Measurements from ENCODE around the gene RPL19.

The RPL19 gene

GRCh38 chr17:39173080-39173479 lies 27.0 kb upstream of the RPL19 start:
- no peak for DNase-seq (ENCODE audit: low read depth, low spot score)

DNA sequence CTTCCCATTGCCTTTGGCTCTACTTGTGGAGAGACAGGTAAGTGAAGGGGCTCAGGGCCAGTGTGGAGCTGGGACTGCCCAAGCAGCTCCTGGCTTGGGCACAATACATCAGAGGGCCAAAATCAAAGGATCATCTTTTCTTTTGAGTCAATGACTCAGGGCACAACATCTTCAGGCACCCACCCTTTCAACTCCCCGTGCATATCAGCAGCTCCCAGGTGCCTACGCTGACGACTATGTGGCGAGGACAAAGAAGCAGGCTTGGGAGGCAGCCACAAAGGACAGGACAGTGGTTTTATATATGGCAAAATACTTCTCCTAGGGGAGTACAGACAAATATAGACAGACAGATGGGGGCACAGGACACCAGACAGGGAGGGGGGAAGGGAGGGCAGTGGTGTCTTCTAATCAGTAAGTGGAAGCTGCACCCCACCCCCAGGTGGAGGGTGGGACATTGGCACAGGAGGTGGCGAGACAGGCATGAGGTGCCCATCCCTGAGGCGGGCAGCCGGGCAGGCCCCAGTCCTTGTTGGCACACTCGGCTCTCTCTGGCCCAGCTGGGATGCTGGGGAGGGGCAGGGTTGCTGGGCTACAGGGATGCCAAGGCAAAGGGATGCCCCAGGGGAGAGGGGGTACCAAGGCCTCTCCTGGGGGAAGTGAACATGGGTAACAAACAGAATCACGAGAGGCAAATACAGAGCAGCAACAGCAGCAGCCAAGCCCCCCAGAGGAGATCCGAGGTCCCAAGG lies 26.4 kb upstream of the RPL19 start:
- DNase-seq (ENCODE audit: low read depth, low spot score), result no peak

GRCh38 chr17:39174920-39175694 lies 25.0 kb upstream of the RPL19 start:
- peak; percentile 56 for DNase-seq (ENCODE audit: low read depth, low spot score)

DNA sequence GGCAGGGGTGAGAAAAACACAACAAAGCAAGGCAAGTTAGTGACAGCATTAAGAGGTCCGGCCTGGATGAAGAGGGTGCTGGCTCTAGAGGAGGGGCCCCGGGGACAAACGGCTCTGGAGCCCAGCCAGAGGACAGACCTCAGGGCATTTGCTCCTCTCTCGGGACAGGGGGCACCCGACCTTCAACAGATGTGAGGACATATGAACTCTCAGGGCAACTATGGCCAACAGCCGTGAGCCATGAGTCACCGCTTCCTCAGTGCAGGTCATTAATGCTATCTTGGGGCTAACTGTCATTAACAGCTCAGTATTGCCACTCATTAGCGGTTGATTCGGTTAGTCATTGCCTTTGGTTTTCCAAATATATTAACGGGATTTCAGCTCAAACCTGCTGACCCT lies 24.4 kb upstream of the RPL19 start:
- no peak for DNase-seq (ENCODE audit: low read depth, low spot score)

GRCh38 chr17:39177256-39177655 lies 22.8 kb upstream of the RPL19 start:
- DNase-seq (ENCODE audit: low read depth, low spot score), result no peak

- no peak for DNase-seq (ENCODE audit: low read depth, low spot score)
Measured at GRCh38 chr17:39178536-39178935, 21.5 kb upstream of the RPL19 start.

- DNase-seq (ENCODE audit: low read depth, low spot score), result no peak
Measured at GRCh38 chr17:39181303-39181702, 18.8 kb upstream of the RPL19 start.

DNA sequence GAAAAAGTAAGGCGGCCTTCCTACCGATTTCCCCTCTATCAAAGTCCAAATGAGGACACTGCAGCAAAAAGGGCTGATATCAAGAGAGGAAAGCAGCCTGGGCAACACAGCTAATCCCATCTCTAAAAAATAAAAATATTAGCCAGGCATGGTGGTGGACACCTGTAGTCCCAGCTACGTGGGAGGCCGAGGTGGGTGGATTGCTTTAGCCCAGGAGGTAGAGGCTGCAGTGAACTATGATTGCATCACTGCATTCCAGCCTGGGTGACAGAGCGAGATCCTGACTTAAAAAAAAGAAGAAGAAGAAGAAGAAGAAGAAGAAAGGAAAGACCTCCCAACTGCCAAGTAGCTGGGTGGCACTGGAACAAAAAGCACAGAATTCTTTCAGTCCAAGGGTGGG lies 17.0 kb upstream of the RPL19 start:
- no peak for DNase-seq (ENCODE audit: low read depth, low spot score)

DNA sequence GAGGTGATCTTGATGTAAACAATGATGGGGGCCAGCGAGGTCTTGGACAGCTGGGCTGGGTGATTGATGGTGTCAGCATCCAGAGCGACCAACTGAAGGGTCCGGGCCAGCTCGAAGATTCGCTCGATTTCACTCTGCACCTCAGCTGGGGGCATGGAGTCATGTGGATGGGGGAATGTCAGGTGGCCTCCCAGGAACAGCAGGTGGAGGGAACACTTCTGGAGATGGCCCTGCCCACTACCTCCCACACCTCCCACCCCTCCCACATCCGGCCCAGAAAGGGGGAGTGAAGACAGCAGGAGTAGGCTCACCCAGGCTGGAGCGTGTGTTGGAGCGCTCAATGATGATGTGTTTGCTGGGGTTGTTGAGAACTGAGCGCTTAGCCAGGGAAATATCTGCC lies 16.4 kb upstream of the RPL19 start:
- DNase-seq (ENCODE audit: low read depth, low spot score), result no peak

GRCh38 chr17:39186481-39187002 lies 13.5 kb upstream of the RPL19 start:
- DNase-seq (ENCODE audit: low read depth, low spot score), result no peak

DNA sequence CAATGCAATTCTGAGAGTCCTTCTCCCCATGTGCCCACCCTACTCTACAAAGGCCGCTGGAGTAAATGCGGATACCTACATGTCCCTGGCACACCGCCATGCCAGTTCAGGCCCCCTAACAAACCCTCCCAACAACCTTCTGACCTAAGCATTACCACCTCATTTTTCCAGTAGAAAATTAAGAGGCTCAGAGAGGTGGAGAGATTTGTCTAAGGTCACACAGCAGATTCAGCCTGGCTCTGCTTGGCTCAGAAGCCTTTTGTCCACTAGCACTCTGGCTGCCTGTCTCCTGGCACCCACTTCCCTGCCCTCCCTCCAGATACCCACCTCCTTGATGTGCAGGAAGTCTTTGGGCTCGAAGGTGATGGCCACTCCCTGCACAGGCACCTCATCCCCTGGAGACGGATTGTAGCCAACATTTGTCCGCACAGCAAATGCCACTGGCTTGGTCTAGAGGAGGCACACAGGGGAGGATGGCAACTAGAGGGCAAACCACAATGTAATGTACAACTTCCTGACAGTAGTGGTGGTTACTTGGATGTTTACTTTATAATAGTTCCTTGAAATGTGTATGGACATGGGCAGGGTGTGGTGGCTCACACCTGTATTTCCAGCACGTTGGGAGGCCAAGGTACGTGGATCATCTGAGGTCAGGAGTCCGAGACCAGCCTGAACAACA lies 12.8 kb upstream of the RPL19 start:
- DNase-seq (ENCODE audit: low read depth, low spot score), result no peak

- no peak for DNase-seq (ENCODE audit: low read depth, low spot score)
Measured at GRCh38 chr17:39191750-39192510, 8.2 kb upstream of the RPL19 start.

DNA sequence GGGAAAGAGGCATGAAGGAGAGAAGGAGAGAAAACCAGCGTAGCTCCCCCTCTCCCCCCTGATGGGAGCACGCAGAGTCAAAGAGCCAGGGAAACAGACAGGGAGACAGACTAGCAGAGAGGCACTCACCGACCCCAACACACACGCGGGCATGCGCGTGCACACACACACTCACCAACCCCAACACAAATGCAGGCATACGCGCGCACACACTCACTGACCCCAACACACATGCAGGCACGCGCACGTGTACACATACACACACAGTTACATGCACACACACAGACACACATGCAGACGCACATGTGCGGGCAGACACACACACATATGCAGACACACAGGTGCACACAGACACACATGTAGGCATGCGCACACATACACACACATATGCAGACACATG lies 7.2 kb upstream of the RPL19 start:
- DNase-seq (ENCODE audit: low read depth, low spot score), result no peak

GRCh38 chr17:39193346-39193745 lies 6.7 kb upstream of the RPL19 start:
- no peak for DNase-seq (ENCODE audit: low read depth, low spot score)

GRCh38 chr17:39194089-39194984 lies 5.7 kb upstream of the RPL19 start:
- no peak for DNase-seq (ENCODE audit: low read depth, low spot score)

GRCh38 chr17:39194985-39195524 lies 5.0 kb upstream of the RPL19 start:
- DNase-seq (ENCODE audit: low read depth, low spot score), result no peak

GRCh38 chr17:39195568-39196160 lies 4.4 kb upstream of the RPL19 start:
- DNase-seq (ENCODE audit: low read depth, low spot score), result no peak

GRCh38 chr17:39196241-39196807 lies 3.8 kb upstream of the RPL19 start:
- no peak for DNase-seq (ENCODE audit: low read depth, low spot score)

DNA sequence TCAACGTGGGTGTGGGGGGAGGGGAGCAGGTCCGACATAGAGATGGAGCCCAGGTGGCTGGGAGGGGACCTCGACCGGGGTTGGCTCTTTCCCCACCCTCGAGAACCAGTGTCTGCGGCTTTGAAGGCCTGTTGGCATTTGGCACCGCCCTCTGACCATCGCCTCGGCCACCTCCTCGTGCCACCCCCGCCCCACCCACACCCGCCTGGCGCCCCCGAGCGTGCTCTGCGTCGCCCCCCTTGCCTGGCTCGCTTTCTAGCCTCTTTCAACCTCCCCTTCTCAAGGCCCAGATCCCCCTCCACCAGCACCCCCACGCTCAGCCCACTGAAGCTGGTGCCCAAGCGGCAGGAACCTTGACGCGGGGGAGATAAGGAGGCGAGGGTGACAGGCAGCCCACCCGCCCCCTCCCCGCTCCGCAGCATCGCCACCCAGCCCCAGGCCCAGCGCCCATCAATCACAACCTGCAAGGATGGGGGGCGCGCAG lies 3.2 kb upstream of the RPL19 start:
- no peak for DNase-seq (ENCODE audit: low read depth, low spot score)

Data from activated naive CD8-positive, alpha-beta T cell treated with anti-CD3 and anti-CD28 coated beads, Interleukin-2, amount 50 U/mL, for 16 hours (primary cell).